GM23338 (cell line): Measurements from ENCODE around the gene BICDL2. TPM values are rescaled to one million over a fixed set of nuclear protein-coding genes. Genes with fewer than 3 reads are reported as not detected.

ENCODE experiments used
- CREB1 ChIP-seq: fragments of 250-450 bp; sonication (Bioruptor Pico); IDR thresholded peaks from 2 replicates; pipeline ENCODE4 v1.5.0; 2020; ENCODE audit warnings: low read depth, mild to moderate bottlenecking, moderate library complexity
- CTCF ChIP-seq, 2 experiments: fragments of 200-600 bp in 1 of 2; sonication (generic) in 1 of 2; conservative IDR thresholded peaks; 2 replicates each; pipeline versions ENCODE4 v1.5.1 to v1.6.1; 2016 to 2017; ENCODE audit warnings: antibody characterized with exemption in 2 of 2, low read depth in 2 of 2, mild to moderate bottlenecking in 2 of 2, moderate library complexity in 1 of 2
- ETS1 ChIP-seq: IDR thresholded peaks from 2 replicates; pipeline ENCODE4 v1.6.1; 2016; ENCODE audit warnings: antibody characterized with exemption
- EZH2 ChIP-seq: fragments of 200-600 bp; sonication (generic); IDR thresholded peaks from one replicate; pipeline ENCODE4 v1.8.0; 2017; ENCODE audit warnings: antibody characterized with exemption, mild to moderate bottlenecking, low read depth; ENCODE audit not compliant: unreplicated experiment
- EZH2phosphoT487 ChIP-seq: fragments of 200-600 bp; sonication (generic); IDR thresholded peaks from one replicate; pipeline ENCODE4 v1.8.1; 2018; ENCODE audit warnings: antibody characterized with exemption; ENCODE audit not compliant: unreplicated experiment
- NANOG ChIP-seq: IDR thresholded peaks from 2 replicates; pipeline ENCODE4 v1.6.1; 2016; ENCODE audit warnings: antibody characterized with exemption, borderline replicate concordance
- POLR2AphosphoS5 ChIP-seq: IDR thresholded peaks from 2 replicates; pipeline ENCODE4 v1.6.1; 2016; ENCODE audit warnings: antibody characterized with exemption, low read depth
- ZNF114 ChIP-seq: fragments of 250-450 bp; sonication (Bioruptor Pico); IDR thresholded peaks from 2 replicates; pipeline ENCODE4 v1.5.0; 2020; ENCODE audit warnings: mild to moderate bottlenecking, moderate library complexity
- ZNF331 ChIP-seq: fragments of 250-450 bp; sonication (Bioruptor Pico); IDR thresholded peaks from 2 replicates; pipeline ENCODE4 v1.5.0; 2020; ENCODE audit warnings: low read depth, mild to moderate bottlenecking, moderate library complexity
- ZNF462 ChIP-seq: fragments of 250-450 bp; sonication (Bioruptor Pico); IDR thresholded peaks from 2 replicates; pipeline ENCODE4 v1.5.0; 2020; ENCODE audit warnings: mild to moderate bottlenecking, moderate library complexity
- polyA plus RNA-seq: library from polyadenylated mRNA; unstranded; fragments of >200 nt; fragmentation: Nextera tagmentation; extraction: Ambion mirVana; gene quantifications from 2 replicates; pipeline ENCODE4 v1.2.1, GENCODE V29; 2016
- total RNA-seq: library from RNA; depleted of rRNA; stranded (reverse); fragments of >200 nt; shearing (Covaris generic); gene quantifications from 2 replicates; pipeline ENCODE4 v1.2.3, GENCODE V29; 2014

The BICDL2 gene
- total and polyA plus RNA-seq, 2 experiments from 2014 or later, result 12.7 to 18.4 TPM

- TF ChIP-seq ZNF462 (CRISPR knock-in tag), result no peak
- TF ChIP-seq NANOG, result no peak
- no peak for TF ChIP-seq ZNF331 (CRISPR knock-in tag)
- no peak for TF ChIP-seq POLR2AphosphoS5
- no peak for TF ChIP-seq ETS1
- TF ChIP-seq CREB1 (CRISPR knock-in tag), result no peak
- no peak for TF ChIP-seq CTCF (conservative IDR thresholded peaks at IDR 0.05; ENCODE audit: low read depth in 2 of 2)
- no peak for TF ChIP-seq ZNF114 (CRISPR knock-in tag)
- TF ChIP-seq EZH2, result no peak
- TF ChIP-seq EZH2phosphoT487, result no peak
Measured at GRCh38 chr16:3060339-3061127, 23.8 kb upstream of the BICDL2 start (continued).
